Keratinocyte (primary cell): ENCODE results near the gene LBP.

ENCODE experiments used
- CTCF ChIP-seq, 3 experiments: IDR thresholded peaks in 1 of 3; conservative IDR thresholded peaks in 1 of 3; optimal IDR thresholded peaks in 1 of 3; 2 replicates in 2 of 3; 3 replicates in 1 of 3; pipeline versions ENCODE3 to v1.5.1; 2011; ENCODE audit warnings: low read length in 3 of 3, mild to moderate bottlenecking in 3 of 3, moderate library complexity in 2 of 3, control low read depth in 1 of 3, inconsistent platforms in 1 of 3; ENCODE audit not compliant: insufficient read depth in 2 of 3; ENCODE audit errors: extremely low read depth in 1 of 3
- EZH2 ChIP-seq: IDR thresholded peaks from one replicate; pipeline ENCODE4 v1.6.1; 2012; ENCODE audit warnings: inconsistent platforms, mild to moderate bottlenecking, low read length, moderate library complexity

DNA sequence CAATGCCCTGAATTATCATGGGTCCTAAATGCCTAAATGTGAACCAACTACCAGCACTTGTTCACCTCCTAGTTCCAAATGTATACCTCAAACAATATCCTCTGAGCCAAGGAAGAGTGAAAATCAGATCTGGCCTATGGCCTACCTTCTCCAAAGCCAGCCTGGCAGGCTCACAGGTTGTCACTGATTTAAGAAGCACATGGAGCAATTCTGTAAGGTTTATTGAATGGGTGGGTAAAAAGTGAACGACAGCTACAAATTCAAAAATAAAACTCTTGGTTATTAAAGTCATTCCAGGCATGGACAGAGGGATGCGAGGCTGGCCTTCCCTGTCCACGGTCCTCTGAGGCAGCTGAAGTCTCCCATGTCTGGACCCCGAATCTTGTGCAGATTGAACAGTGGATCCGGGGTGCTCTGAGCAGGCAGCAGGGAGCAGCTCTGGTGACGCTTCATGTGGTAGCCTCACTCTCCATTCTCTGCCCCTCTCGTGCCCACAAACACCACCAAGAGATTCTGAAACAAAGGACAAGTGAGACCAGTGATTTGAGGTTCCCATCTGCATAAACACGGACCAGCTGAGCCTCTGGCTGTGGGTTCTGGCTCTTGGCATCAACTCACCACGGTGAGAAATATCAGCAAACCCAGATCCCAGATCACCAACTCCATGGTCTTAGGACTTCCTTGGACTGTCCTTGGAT, 74.3 kb downstream of the LBP start:
- TF ChIP-seq CTCF (optimal IDR thresholded peaks at IDR 0.05 in 1 of 3, IDR thresholded peaks at IDR 0.05 in 1 of 3, conservative IDR thresholded peaks at IDR 0.05 in 1 of 3; ENCODE audit: extremely low read depth in 1 of 3, insufficient read depth in 2 of 3, low read length in 3 of 3): no peak
- TF ChIP-seq EZH2: no peak
